ENCODE results near the gene TPSG1.
"Not testable (repeated sequence)": the region's sequence is repeated elsewhere in the genome, so short reads cannot be mapped to it uniquely, and the experiment has no call there.

TPSG1 gene

GRCh38 chr16:1232049-1232748 lies 7.1 kb upstream of the TPSG1 start:
- DNase-seq (ENCODE audit: low read depth in 3 of 3, low spot score in 1 of 3), result not testable (repeated sequence)

GRCh38 chr16:1231301-1231700 lies 6.2 kb upstream of the TPSG1 start:
- not testable (repeated sequence) for DNase-seq (ENCODE audit: low read depth in 3 of 3, low spot score in 1 of 3)

DNA sequence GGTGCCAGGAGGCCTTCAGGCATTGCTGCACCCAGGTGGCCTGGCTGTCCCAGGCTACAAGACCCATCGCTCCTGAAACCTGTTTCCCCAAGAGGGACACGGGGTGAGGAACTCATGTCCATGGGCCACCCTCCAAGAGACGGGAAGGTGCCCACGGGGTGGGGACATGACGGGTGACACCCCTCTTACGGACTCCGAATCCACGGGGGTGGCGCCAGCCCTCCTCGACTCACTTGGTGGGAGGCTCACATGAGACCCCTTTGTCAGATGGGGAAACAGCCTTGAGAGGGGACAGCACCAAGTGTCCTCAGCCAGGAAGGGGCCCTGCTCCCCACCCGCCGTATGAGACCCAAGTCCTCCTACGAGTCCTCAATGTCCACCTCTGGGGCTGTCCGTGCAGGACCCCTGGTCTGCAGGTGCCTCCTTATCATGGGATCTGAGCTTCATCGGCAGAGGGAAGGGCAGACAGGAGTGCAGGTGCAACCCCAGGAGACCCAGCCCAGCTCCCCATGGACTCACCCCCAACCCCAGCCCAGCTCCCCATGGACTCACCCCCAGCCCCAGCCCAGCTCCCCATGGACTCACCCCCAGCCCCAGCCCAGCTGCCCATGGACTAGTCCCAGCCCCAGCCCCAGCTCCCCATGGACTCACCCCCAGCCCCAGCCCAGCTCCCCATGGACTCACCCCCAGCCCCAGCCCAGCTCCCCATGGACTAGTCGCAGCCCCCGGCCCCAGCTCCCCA lies 5.6 kb upstream of the TPSG1 start:
- DNase-seq (ENCODE audit: low read depth in 3 of 3, low spot score in 1 of 3), result not testable (repeated sequence)

GRCh38 chr16:1230084-1230470 lies 5.0 kb upstream of the TPSG1 start, which contains the start of gene TPSB2:
Gene TPSB2 (minus strand): TSS chr16:1230184. CDS start chr16:1229951, 233 bp downstream.
- not testable (repeated sequence) for DNase-seq (ENCODE audit: low read depth in 3 of 3, low spot score in 1 of 3)

DNA sequence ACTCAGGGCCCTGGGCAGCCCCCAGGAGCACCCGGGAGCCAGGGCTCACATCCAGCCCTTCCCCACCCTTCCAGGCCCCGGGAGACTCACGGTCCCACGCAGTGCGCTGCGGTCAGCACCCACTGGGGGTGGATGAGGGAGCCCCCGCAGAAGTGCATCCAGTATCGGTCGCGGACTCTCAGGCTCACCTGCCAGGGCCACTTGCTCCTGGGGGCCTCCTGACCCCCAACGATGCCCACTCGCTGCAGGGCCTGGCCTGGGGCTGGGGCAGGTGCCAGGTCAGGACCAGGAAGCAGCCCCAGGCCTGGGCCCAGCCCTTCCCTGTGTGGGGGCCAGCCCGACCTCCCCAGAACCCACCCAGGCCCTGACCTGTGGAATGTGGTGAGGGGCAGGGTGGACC lies 4.4 kb upstream of the TPSG1 start:
- not testable (repeated sequence) for DNase-seq (ENCODE audit: low read depth in 3 of 3, low spot score in 1 of 3)

DNA sequence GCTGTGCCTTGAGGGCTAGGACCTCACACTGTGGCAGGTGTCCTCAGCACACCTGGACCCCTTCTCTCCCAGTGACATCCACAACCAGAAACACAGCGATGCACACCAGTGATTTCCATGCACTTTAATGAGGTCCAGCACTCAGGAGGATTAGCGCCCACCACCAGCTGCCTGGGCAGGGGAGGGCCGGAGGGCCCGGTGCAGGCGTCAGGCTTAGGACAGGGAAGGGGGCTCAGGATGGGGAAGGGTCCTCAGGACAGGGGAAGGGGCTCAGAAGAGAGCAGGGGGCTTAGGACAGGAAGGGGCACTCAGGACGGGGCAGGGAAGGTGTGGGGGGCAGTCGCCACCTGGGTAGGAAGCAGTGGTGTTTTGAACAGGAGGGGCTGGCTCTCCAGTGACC lies 3.2 kb upstream of the TPSG1 start:
- DNase-seq (ENCODE audit: low read depth in 3 of 3, low spot score in 1 of 3), result not testable (repeated sequence)

DNA sequence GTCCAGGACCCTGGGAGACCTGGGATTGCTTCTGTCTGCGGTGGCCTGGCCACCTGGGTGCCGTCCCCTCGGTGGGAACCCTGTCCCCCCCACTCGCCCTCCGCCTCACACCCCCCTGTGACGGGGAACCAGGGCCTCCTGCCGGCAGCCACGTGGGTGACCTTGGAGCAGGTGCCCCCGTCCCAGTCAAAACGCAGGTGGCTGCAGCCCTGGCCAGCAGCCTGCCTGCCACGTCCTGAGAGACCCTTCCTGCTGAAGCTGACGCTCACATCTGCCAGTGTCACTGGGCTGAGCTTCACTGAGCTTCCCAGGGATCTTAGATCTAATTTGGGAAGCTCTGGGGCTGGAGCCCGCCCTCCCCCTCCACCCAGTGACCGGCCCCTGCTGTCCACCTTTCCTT lies 1.6 kb upstream of the TPSG1 start:
- not testable (repeated sequence) for DNase-seq (ENCODE audit: low read depth in 3 of 3, low spot score in 1 of 3)

- not testable (repeated sequence) for DNase-seq (ENCODE audit: low read depth in 3 of 3, low spot score in 1 of 3)
These were observed 752 bp upstream of the TPSG1 start for GRCh38 chr16:1225728-1226311.

DNA sequence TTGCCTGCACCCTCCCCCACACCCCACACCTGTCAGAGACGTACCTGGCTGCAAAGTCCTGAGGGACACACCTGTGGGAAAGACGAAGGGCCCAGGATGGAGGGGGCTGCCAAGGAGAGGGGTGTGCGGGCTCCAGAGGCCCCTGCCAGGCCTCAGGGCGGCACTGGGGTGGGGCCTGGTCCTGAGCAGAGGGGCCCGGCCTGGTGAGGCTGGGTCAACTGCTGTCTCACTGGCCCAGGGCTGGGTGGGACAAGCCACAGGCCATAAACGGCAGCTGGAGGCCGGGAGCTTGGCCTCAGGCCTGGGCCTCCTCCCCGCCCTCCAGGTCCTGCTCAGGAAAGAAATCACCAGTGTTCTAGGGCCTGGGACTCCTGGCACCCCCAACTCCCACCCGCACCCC lies 510 bp downstream of the TPSG1 start:
- DNase-seq (ENCODE audit: low read depth in 3 of 3, low spot score in 1 of 3), result no peak

DNA sequence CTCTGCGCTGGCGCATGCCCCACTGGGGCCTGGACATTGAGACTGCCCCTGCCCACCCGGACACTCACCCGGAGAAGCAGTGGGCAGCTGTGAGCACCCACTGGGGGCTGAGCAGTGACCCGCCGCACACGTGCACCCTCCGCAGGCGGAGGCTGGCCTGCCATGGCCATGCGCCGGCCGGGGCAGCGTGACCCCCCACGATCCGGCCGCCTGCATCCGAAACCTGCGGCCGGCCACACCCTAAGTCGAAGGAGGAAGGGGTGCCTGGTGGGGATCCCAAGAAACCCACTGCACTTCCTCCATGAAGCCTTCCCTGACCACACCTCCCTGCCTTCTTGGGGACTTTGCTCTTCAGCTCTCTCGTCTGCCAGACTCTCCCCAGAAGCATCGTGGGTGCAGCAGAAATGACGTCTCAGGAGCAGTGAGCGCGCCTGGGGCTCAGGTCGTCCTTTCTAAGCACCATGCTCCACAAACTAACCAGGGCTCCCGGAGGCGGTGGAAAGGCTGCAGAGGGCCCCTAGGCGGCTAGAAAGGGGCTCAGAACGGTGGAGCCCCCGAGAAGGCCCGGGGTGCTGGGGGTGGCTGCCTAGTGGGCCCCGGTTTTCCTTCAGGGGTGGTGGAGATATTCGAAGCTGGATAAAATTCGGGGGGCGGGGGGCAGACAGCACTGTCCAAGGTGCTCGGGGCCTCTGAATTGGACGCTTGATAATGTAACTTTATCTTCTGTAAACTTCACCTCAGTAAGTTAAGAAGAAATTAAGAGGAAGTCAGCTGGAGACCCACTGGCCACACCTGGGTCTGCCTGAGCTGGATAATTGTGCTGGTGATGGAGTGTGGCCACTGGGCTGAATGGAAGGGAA lies 1.5 kb downstream of the TPSG1 start:
- no peak for DNase-seq (ENCODE audit: low read depth in 3 of 3, low spot score in 1 of 3)

DNA sequence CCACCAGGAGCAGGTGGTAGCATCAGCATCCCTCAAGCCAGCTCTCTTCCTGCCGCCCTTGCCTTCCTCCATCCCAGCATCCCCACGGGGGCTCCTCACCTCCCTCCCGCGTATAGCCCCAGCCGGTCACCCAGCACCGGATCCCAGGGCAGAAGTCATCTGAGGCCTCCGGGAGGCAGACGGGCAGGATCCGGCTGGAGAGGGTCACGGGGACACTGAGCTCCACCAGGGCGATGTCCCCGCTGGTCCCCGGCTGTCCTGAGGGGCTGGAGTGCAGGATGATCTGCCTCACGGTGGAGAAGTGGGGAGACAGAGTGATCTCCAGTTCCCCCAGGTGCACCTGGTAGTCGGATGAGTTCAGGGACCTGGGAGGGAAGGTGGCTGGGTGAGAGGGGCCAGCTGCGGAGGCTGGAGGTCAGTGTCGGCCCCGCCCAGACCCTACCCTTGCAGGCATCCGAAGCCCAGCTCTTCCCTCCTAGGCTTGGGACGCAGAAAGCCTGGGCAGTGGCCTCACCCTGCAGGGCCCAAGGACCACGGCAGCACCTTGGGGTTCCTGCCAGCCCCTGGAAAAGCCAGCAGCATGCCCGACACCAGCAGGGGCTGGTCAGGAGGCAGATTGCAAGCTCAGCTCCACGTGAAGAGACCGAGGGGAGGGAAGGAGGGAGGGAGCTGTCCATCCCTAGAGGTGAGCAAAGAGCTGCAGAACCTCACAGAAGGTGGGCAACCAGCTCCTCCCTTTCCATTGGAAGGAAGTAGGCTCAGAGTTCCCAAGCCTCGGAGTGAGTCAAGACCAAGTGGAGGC lies 2.3 kb downstream of the TPSG1 start:
- DNase-seq (ENCODE audit: low read depth in 3 of 3, low spot score in 1 of 3), result no peak

DNA sequence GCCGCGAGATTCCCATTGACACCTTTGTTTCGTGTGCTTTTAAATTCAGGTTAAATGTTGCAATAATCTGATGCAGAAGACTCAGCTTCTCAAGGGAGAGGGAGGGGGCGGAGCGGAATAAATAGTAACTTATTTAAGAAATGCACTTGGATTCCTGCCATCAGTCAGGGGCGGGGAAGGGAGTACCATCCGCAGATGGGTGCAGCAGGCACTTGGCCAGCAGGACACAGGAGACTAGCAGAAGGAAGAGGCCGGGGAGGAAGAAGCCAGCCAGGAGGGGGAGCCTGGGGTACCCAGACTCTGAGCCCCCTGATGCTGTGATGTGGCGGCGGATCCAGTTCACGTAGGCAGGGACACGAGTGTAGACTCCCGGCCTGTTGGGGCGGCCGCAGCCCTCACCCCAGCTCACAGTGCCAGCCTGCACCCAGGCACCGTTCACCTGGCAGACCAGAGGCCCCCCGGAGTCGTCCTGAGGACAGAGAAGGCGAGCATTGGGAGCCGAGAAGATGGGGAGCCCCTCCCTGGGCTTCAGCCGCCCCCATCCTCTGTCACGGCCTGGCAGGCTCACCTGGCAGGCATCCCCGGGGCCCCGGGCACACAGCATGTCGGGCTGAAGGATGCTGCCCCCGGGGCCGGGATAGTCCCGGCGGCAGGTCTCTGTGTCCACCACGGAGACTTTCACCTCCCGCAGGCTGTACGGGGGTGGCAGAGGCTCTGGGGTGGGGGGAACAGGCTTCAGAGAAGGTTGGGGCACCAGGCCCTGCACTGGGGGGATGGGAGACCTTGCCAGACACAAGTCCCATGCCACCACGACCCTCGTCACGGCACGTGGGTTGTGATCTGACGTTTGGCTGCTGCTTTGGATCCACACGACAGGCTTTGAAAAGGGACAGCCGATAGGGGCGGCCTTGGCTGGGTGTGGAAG lies 3.2 kb downstream of the TPSG1 start:
- no peak for DNase-seq (ENCODE audit: low read depth in 3 of 3, low spot score in 1 of 3)

GRCh38 chr16:1220841-1221627 lies 4.0 kb downstream of the TPSG1 start:
- DNase-seq (ENCODE audit: low read depth in 3 of 3, low spot score in 1 of 3), result no peak

DNA sequence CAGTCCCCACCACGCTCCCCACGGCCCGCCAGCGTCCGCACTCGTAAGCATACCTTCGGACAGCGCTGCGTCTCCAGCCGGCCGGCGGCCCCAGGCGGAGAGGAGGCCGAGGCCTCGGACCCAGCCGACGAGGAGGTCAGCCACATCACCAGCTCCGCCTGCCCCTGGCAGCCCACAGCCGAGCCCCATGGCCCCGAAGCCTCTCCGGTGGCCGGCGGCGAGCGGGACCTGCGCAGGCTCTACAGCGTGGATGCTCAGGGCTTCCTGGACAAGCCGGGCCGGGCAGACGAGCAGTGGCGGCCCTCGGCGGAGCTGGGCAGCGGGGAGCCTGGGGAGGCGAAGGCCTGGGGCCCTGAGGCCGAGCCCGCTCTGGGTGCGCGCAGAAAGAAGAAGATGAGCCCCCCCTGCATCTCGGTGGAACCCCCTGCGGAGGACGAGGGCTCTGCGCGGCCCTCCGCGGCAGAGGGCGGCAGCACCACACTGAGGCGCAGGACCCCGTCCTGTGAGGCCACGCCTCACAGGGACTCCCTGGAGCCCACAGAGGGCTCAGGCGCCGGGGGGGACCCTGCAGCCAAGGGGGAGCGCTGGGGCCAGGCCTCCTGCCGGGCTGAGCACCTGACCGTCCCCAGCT lies 4.9 kb downstream of the TPSG1 start:
- DNase-seq (ENCODE audit: low read depth in 3 of 3, low spot score in 1 of 3), result no peak

DNA sequence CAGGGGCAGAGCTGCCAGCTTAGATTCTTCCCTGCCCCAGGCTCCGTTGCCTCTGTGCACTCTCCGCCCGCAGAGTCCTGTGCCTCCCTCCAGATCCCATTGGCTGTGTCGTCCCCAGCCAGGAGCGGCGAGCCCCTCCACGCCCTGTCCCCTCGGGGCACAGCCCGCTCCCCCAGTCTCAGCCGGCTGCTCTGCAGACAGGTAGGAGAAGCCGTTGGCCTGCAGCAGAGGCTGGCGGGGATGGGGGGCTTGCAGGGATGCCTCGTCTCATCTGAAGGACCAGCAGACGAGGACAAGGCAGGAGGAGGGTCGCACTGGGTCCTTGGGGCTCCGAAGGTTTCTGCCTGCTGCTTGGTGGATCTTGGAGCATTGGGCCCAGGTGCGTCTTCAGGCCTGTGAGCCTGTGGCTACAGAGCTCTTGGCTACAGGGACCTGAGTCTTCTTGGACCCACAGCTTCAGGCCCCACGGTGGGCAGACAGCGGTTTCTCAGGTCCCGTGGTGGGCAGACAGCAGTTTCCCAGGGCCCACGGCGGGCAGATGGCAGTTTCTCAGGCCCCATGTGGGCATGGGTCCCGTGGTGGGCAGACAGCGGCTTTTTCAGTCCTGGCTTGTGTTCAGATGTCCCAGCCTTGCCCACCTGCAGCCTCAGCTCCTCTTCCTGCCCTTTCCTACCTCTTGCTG lies 6.0 kb downstream of the TPSG1 start:
- no peak for DNase-seq (ENCODE audit: low read depth in 3 of 3, low spot score in 1 of 3)

DNA sequence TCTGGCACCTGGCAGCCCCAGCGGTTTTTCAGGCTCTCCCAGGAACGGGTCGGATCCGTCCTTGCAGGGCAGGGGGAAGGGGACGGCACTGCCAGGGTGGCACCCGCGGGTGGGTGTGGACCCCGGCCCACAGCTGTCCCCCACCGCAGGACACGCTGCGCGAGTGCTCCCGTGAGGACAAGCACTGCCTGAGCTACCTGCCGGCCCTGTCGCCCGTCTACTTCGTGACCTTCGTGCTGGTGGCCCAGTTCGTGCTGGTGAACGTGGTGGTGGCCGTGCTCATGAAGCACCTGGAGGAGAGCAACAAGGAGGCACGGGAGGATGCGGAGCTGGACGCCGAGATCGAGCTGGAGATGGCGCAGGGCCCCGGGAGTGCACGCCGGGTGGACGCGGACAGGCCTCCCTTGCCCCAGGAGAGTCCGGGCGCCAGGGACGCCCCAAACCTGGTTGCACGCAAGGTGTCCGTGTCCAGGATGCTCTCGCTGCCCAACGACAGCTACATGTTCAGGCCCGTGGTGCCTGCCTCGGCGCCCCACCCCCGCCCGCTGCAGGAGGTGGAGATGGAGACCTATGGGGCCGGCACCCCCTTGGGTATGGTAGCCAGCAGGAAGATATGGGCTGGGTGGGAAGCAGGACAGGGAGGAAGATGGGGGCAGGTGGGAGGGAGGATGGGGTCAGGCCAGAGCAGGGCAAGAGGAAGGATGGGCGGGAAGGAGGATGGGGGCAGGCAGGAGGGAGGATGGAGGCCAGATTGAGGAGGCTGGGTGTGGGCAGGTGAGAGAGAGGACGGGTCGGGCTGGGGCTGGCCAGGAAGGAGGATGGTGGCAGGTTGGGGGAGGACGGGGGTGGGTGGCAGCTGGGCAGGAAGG lies 6.8 kb downstream of the TPSG1 start:
- no peak for DNase-seq (ENCODE audit: low read depth in 3 of 3, low spot score in 1 of 3)

- DNase-seq (ENCODE audit: low read depth in 3 of 3, low spot score in 1 of 3), result no peak
These were observed 7.5 kb downstream of the TPSG1 start for GRCh38 chr16:1217526-1217925.
